K562 (cell line): Measurements from ENCODE around the gene COQ8A. TPM values are rescaled to one million over a fixed set of nuclear protein-coding genes. Genes with fewer than 3 reads are reported as not detected.

Experiments
- ATAC-seq: fragments of 200-7000 bp; cut with Tn5 transposase; 3 replicates; pipeline ENCODE4 v1.9.1; 2020; ENCODE audit warnings: moderate library complexity
- BruUV-seq: library from RNA; stranded (reverse); fragments of 400-500 nt; replicated peaks from 2 replicates; lab custom pipeline; 2021; lab: Mats Ljungman, UMichigan
- CTCF ChIA-PET: fragments of 300-600 bp; formaldehyde crosslinking; extraction: SDS; loops from one replicate; lab custom pipeline; 2021; ENCODE audit warnings: low intra/inter-chr PET ratio; lab: Yijun Ruan, JAX
- POLR2A ChIA-PET: fragments of 300-600, 350-650 bp; sonication (Branson Sonifier 250); formaldehyde crosslinking; extraction: SDS; loops from one replicate; lab custom pipeline; 2021; ENCODE audit warnings: antibody characterized with exemption, inconsistent platforms; lab: Yijun Ruan, JAX
- DNase-seq, 4 experiments: peaks; one replicate each; pipeline versions ENCODE4 v3.0.0 to v3.0.0-alpha.2; 2011 to 2018; ENCODE audit warnings: low spot score in 3 of 4, mixed read lengths in 3 of 4; ENCODE audit errors: extremely low read depth in 1 of 4
- FAIRE-seq: peaks from 2 replicates; lab custom pipeline; 2011; peaks lifted over from hg19 to GRCh38; lab: Jason Lieb, UNC
- H2AFZ ChIP-seq: 2 replicates; pipeline ENCODE4 v1.6.0; 2011; ENCODE audit warnings: low read depth, low read length, control low read depth, inconsistent platforms
- H3K27ac ChIP-seq: fragments of 200-600 bp; 3 replicates; pipeline ENCODE4 v1.8.0; 2011; ENCODE audit warnings: low read depth, mild to moderate bottlenecking, control low read depth, inconsistent platforms, low read length, moderate library complexity, mixed read lengths; ENCODE audit errors: extremely low read depth
- H3K27me3 ChIP-seq, 2 experiments: fragments of 300-600 bp in 1 of 2; 2 replicates in 1 of 2; 3 replicates in 1 of 2; pipeline versions ENCODE4 v1.6.0 to v1.8.0; 2011; ENCODE audit warnings: inconsistent platforms in 2 of 2, low read length in 2 of 2, mild to moderate bottlenecking in 1 of 2, mixed read lengths in 1 of 2, moderate library complexity in 1 of 2; ENCODE audit not compliant: control insufficient read depth in 2 of 2, insufficient read depth in 2 of 2
- H3K36me3 ChIP-seq: fragments of 300-600 bp; 3 replicates; pipeline ENCODE4 v1.8.0; 2011; ENCODE audit warnings: mild to moderate bottlenecking, low read length, inconsistent platforms; ENCODE audit not compliant: control insufficient read depth, insufficient read depth
- H3K4me1 ChIP-seq, 2 experiments: fragments of 200-600 bp in 1 of 2; replicated peaks in 1 of 2; 2 replicates in 1 of 2; 3 replicates in 1 of 2; pipeline versions ENCODE4 v1.5.1 to v1.8.0; 2011; ENCODE audit warnings: inconsistent platforms in 2 of 2, low read length in 2 of 2, mild to moderate bottlenecking in 1 of 2, mixed read lengths in 1 of 2, moderate library complexity in 1 of 2; ENCODE audit not compliant: control insufficient read depth in 2 of 2, insufficient read depth in 2 of 2
- H3K4me2 ChIP-seq: 2 replicates; pipeline ENCODE4 v1.6.1; 2011; ENCODE audit warnings: low read length, control low read depth, inconsistent platforms, mixed read lengths; ENCODE audit not compliant: insufficient read depth
- H3K4me3 ChIP-seq: fragments of 200-600 bp; sonication (generic), shearing (Covaris generic); 2 replicates; pipeline ENCODE4 v1.5.1; 2016; ENCODE audit warnings: control low read depth, inconsistent platforms
- H3K79me2 ChIP-seq: fragments of 200-600 bp; 3 replicates; pipeline ENCODE4 v1.8.0; 2011; ENCODE audit warnings: low read length, inconsistent platforms; ENCODE audit not compliant: control insufficient read depth, insufficient read depth
- H3K9ac ChIP-seq, 2 experiments: 2 replicates each; pipeline versions ENCODE4 v1.6.0 to v1.6.1; 2011; ENCODE audit warnings: low read depth in 2 of 2, low read length in 2 of 2, control low read depth in 1 of 2, inconsistent platforms in 1 of 2, mild to moderate bottlenecking in 1 of 2, mixed read lengths in 1 of 2; ENCODE audit not compliant: insufficient read depth in 1 of 2
- H3K9me1 ChIP-seq: one replicate; pipeline ENCODE4 v1.6.0; 2011; ENCODE audit warnings: inconsistent platforms, mild to moderate bottlenecking, low read length, moderate library complexity; ENCODE audit not compliant: control insufficient read depth, insufficient read depth
- H3K9me3 ChIP-seq: replicated peaks from 2 replicates; pipeline ENCODE4 v1.5.1; 2011; ENCODE audit warnings: low read depth, low read length, inconsistent platforms; ENCODE audit not compliant: control insufficient read depth, insufficient read depth
- H4K20me1 ChIP-seq: replicated peaks from 2 replicates; pipeline ENCODE4 v1.6.1; 2011; ENCODE audit warnings: low read length, inconsistent platforms, mixed read lengths; ENCODE audit not compliant: control insufficient read depth, insufficient read depth
- ARID1B ChIP-seq: fragments of 450-650 bp; IDR thresholded peaks from 2 replicates; pipeline ENCODE4 v1.6.1; 2016; ENCODE audit warnings: antibody characterized with exemption, mild to moderate bottlenecking, inconsistent platforms
- HCFC1 ChIP-seq: IDR thresholded peaks from 2 replicates; pipeline ENCODE4 v1.6.1; 2012; ENCODE audit warnings: low read depth, low read length, improper control_type of control experiment
- HDGF ChIP-seq: fragments of 450-650 bp; IDR thresholded peaks from 2 replicates; pipeline ENCODE4 v1.6.1; 2016
- KLF6 ChIP-seq: fragments of 250-450 bp; sonication (Bioruptor Pico); IDR thresholded peaks from 2 replicates; pipeline ENCODE4 v1.4.0; 2020; ENCODE audit warnings: mild to moderate bottlenecking, moderate library complexity, borderline replicate concordance
- MBD2 ChIP-seq: sonication (generic); IDR thresholded peaks from 2 replicates; pipeline ENCODE4 v1.6.1; 2016; ENCODE audit warnings: low read depth, borderline replicate concordance
- NFATC3 ChIP-seq: fragments of 450-650 bp; IDR thresholded peaks from 2 replicates; pipeline ENCODE4 v1.6.1; 2017; ENCODE audit warnings: mild to moderate bottlenecking
- NFRKB ChIP-seq: fragments of 450-650 bp; IDR thresholded peaks from 2 replicates; pipeline ENCODE4 v1.6.1; 2016; ENCODE audit warnings: low read depth
- POLR2G ChIP-seq: fragments of 200-400 bp; formaldehyde crosslinking; IDR thresholded peaks from 2 replicates; pipeline ENCODE4 v1.6.1; 2017; ENCODE audit warnings: low read depth, mild to moderate bottlenecking, antibody characterized with exemption, low read length, moderate library complexity
- PTBP1 ChIP-seq: fragments of 200-400 bp; formaldehyde crosslinking; IDR thresholded peaks from 2 replicates; pipeline ENCODE4 v1.6.1; 2017; ENCODE audit warnings: low read depth, low read length
- RERE ChIP-seq: sonication (generic); formaldehyde crosslinking; IDR thresholded peaks from 2 replicates; pipeline ENCODE4 v1.8.0; 2023; ENCODE audit warnings: missing genetic modification reagents, mild to moderate bottlenecking, borderline replicate concordance
- SIRT6 ChIP-seq: IDR thresholded peaks from one replicate; pipeline ENCODE4 v1.6.1; 2012; ENCODE audit warnings: low read depth, mild to moderate bottlenecking, control low read depth, inconsistent platforms, low read length, moderate library complexity
- ZSCAN32 ChIP-seq: fragments of 450-650 bp; formaldehyde crosslinking; IDR thresholded peaks from 2 replicates; pipeline ENCODE4 v1.4.0; 2020; ENCODE audit warnings: mild to moderate bottlenecking, moderate library complexity
- WGBS: fragments of 100-300 bp; shearing (Covaris generic); methylation state at CpG from one replicate; pipeline ENCODE4 v1.1.6; 2016; ENCODE audit warnings: low coverage, mixed read lengths; ENCODE audit not compliant: insufficient coverage; ENCODE audit errors: missing lambda C conversion rate; 5-methylcytosine and 5-hydroxymethylcytosine counted together
- in situ Hi-C: fragments of 300-500 bp; cut with MboI; formaldehyde crosslinking; loops from 4 replicates; pipeline ENCODE4 v1.15.0; 2018; ENCODE audit warnings: inconsistent platforms, mixed read lengths
- intact Hi-C: fragments of 100-400 bp; cut with micrococcal nuclease; formaldehyde crosslinking; loops from 2 replicates; pipeline ENCODE4 v1.14.2; 2022
- polyA plus RNA-seq, 8 experiments: library from polyadenylated mRNA; depleted of rRNA in 4 of 8; stranded (reverse) in 5 of 8; unstranded in 3 of 8; fragments of >200 nt; fragmentation: Nextera tagmentation in 2 of 8; fragmentation: Illumina TruSeq in 1 of 8; extraction: Ambion mirVana in 2 of 8; extraction: Trizol in 1 of 8; gene quantifications; 2 replicates each; pipeline versions ENCODE4 v1.2.1 to v1.2.3, GENCODE V29; 2011 to 2014; ENCODE audit warnings: inconsistent platforms in 1 of 8, missing spikeins in 1 of 8
- total RNA-seq, 7 experiments: library from RNA; depleted of rRNA in 6 of 7; stranded (reverse); fragments of >200 nt in 6 of 7; fragmentation: Illumina TruSeq in 2 of 7; extraction: Trizol in 2 of 7; gene quantifications; 2 replicates each; pipeline versions ENCODE4 v1.2.1 to v1.2.3, GENCODE V29; 2011 to 2021; ENCODE audit warnings: low replicate concordance in 1 of 7
- TF ChIP-seq, protein P1 (sequence below): fragments of 250-450 bp; sonication (Bioruptor Pico); IDR thresholded peaks from 2 replicates; pipeline ENCODE4 v1.5.1; 2021; ENCODE audit warnings: mild to moderate bottlenecking

Gene COQ8A
- total and polyA plus RNA-seq, 9 of the 15 experiments (the other 6 are each of a cell fraction or from before 2014, with no cell fraction given) = 2.6 to 54.3 (median 32.4) TPM

- TF ChIP-seq NFRKB = no peak
- TF ChIP-seq, all 486 proteins: peak for 0
Measured at GRCh38 chr1:226904772-226905171, 35.3 kb upstream of the COQ8A start (continued).

DNA sequence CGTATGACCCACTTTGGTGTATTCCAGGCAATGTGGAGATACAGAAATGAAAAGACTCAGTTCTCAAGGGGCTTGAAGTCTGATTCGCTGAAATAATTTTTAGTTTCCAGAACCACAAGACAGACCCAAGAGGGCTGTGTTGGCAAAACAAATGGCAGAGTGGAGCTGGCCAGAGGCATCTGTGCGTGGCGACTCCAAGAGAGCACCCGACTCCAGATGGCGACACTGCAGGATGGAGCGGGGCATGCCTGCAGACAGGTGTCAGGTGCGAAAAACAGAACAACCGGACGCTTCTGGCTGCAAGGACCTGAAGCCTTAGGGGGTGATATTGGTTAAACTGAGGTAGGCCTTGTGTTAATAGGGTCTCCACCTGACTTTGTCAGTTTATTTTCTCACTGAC is 31.7 kb upstream of the COQ8A start:
- ATAC-seq (no peak), FAIRE-seq (no peak), DNase-seq (no peak)
- intact Hi-C loops = no loop called here
- TF ChIP-seq SIRT6 (no peak), MBD2 (no peak), ZSCAN32 (CRISPR knock-in tag) (no peak), RERE (CRISPR knock-in tag) (no peak), HCFC1 (no peak), HDGF (no peak), POLR2G (no peak), PTBP1 (no peak), NFATC3 (no peak), KLF6 (CRISPR knock-in tag) (no peak), ARID1B (no peak)
- TF ChIP-seq, protein P1, sequence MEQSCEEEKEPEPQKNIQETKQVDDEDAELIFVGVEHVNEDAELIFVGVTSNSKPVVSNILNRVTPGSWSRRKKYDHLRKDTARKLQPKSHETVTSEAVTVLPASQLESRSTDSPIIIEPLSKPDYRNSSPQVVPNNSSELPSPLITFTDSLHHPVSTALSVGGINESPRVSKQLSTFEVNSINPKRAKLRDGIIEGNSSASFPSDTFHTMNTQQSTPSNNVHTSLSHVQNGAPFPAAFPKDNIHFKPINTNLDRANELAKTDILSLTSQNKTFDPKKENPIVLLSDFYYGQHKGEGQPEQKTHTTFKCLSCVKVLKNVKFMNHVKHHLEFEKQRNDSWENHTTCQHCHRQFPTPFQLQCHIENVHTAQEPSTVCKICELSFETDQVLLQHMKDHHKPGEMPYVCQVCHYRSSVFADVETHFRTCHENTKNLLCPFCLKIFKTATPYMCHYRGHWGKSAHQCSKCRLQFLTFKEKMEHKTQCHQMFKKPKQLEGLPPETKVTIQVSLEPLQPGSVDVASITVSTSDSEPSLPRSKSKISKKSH (CRISPR knock-in tag) = no peak
- Histone ChIP-seq H3K4me2 (no peak overlapping the region), H3K9me1 (no peaks in the 10 kb centered on the region), H3K9me3 (no peaks in the 10 kb centered on the region), H3K36me3 (no peaks in the 10 kb centered on the region), H3K4me1 (no peaks in the 10 kb centered on the region), H3K4me3 (no peak overlapping the region), H4K20me1 (no peaks in the 10 kb centered on the region), H2AFZ (no peak overlapping the region), H3K9ac (peak overlapping the region in 1 of 2 experiments; percentile 31; a peak in 1 of 4 replicates), H3K27me3 (no peaks in the 10 kb centered on the region), H3K27ac (no peak overlapping the region), H3K79me2 (no peaks in the 10 kb centered on the region)
- BruUV-seq = no TSS peak
- POLR2A ChIA-PET = interaction anchor here (0.8 to 1.3 kb wide), 3 partner anchors 10 to 522 kb away, joined by 3 read pairs; no protein-coding TSS in a partner anchor
- in situ Hi-C loops = no loop called here
- CTCF ChIA-PET = no interaction called here
- 76% methylated on average over 10 of the region's 10 CpGs for WGBS
